ENCODE data around the gene RAVER2.

Gene RAVER2

GRCh38 chr1:64881281-64881680, 136.4 kb downstream of the RAVER2 start:
- DNase-seq: no peak

Data from MV-4-11 (cell line).